Esophagus muscularis mucosa (tissue), 4 donors: ENCODE measurements around the gene ADGRD2. TPM values are rescaled to one million over a fixed set of nuclear protein-coding genes. Genes with fewer than 3 reads are reported as not detected.
A peak's percentile ranks its signal among the peaks of the same experiment; 100 is the strongest.

Experiments used
- DNase-seq: peaks from one replicate; pipeline ENCODE4 v3.0.0-alpha.2; 2017; ENCODE audit errors: extremely low spot score
- H3K27ac ChIP-seq, 4 donors: fragments of 200-600 bp; sonication (generic); replicated peaks in 1 of 4; 1 replicate in 3 of 4; 2 replicates in 1 of 4; pipeline ENCODE4 v1.5.1; 2016 to 2019; ENCODE audit warnings: mild to moderate bottlenecking in 1 of 4
- H3K27me3 ChIP-seq, 4 donors: fragments of 200-600 bp; sonication (generic); one replicate each; pipeline versions ENCODE4 v1.5.1 to v1.6.0; 2016 to 2019
- H3K36me3 ChIP-seq, 4 donors: fragments of 200-600 bp; sonication (generic); one replicate each; pipeline ENCODE4 v1.5.1; 2016 to 2019
- H3K4me1 ChIP-seq, 4 donors: fragments of 200-600 bp; sonication (generic); one replicate each; pipeline ENCODE4 v1.5.1; 2016 to 2019
- H3K4me3 ChIP-seq, 4 donors: fragments of 200-600 bp; sonication (generic); 1 replicate in 2 of 4; 2 replicates in 2 of 4; pipeline ENCODE4 v1.5.1; 2016 to 2019; ENCODE audit warnings: mild to moderate bottlenecking in 4 of 4, moderate library complexity in 1 of 4
- H3K9me3 ChIP-seq, 4 donors: fragments of 200-600 bp; sonication (generic); 1 replicate in 3 of 4; 2 replicates in 1 of 4; pipeline ENCODE4 v1.5.1; 2016 to 2019
- CTCF ChIP-seq, 3 experiments: fragments of 200-600 bp in 2 of 3; fragments of 450-650 bp in 1 of 3; sonication (generic) in 2 of 3; IDR thresholded peaks; one replicate each; pipeline ENCODE4 v1.5.1; 2017 to 2019; ENCODE audit warnings: antibody characterized with exemption in 3 of 3, mild to moderate bottlenecking in 2 of 3, moderate library complexity in 1 of 3
- EP300 ChIP-seq: sonication (generic); formaldehyde crosslinking; IDR thresholded peaks from one replicate; pipeline ENCODE4 v1.6.1; 2017; ENCODE audit warnings: antibody characterized with exemption
- POLR2A ChIP-seq: fragments of 450-650 bp; IDR thresholded peaks from one replicate; pipeline ENCODE4 v1.6.1; 2017; ENCODE audit warnings: antibody characterized with exemption, moderate library complexity, mild to moderate bottlenecking, low read depth
- POLR2AphosphoS5 ChIP-seq, 2 donors: sonication (generic); formaldehyde crosslinking; IDR thresholded peaks; one replicate each; pipeline ENCODE4 v1.6.1; 2017; ENCODE audit warnings: antibody characterized with exemption in 2 of 2
- WGBS: methylation state at CpG from one replicate; pipeline ENCODE4 v1.1.5; 2018; 5-methylcytosine and 5-hydroxymethylcytosine counted together
- intact Hi-C: fragments of 100-400 bp; cut with DNase I; formaldehyde crosslinking; loops from one replicate; pipeline ENCODE4 v1.15.1; 2023
- total RNA-seq, 4 donors: library from RNA; depleted of rRNA; stranded (reverse); fragments of >200 nt; gene quantifications; one replicate each; pipeline versions ENCODE4 v1.1.0 to v1.2.1, GENCODE V29; 2016

Gene ADGRD2
- total RNA-seq, 4 donors from 2014 or later = not detected

- Histone ChIP-seq H3K9me3 (no peaks in the 10 kb centered on the region), H3K27ac (no peak overlapping the region), H3K36me3 (no peaks in the 10 kb centered on the region), H3K4me1 (no peaks in the 10 kb centered on the region), H3K27me3 (peaks cover 0 to 9% (median 0%) of the 10 kb centered on the region in 4 donors), H3K4me3 (no peak overlapping the region)
- WGBS = 86% methylated on average over 2 of the region's 4 CpGs
- intact Hi-C loops = no loop called here
- TF ChIP-seq EP300 (no peak), POLR2A (no peak), CTCF (IDR thresholded peaks at IDR 0.05) (no peak), POLR2AphosphoS5 (IDR thresholded peaks at IDR 0.05) (no peak)
- DNase-seq = peak; percentile 57
Observed at GRCh38 chr9:124429530-124429867, 20.8 kb upstream of the ADGRD2 start.

- no peak overlapping the region for H3K27ac ChIP-seq
- intact Hi-C loops = no loop called here
- TF ChIP-seq CTCF (IDR thresholded peaks at IDR 0.05) = no peak
- TF ChIP-seq POLR2AphosphoS5 (IDR thresholded peaks at IDR 0.05) = no peak
- TF ChIP-seq EP300 = no peak
- no peak for TF ChIP-seq POLR2A
- H3K27me3 ChIP-seq = peaks cover 0 to 48% (median 0%) of the 10 kb centered on the region in 4 donors
- H3K36me3 ChIP-seq = no peaks in the 10 kb centered on the region
- H3K9me3 ChIP-seq = peaks cover 0 to 11% (median 0%) of the 10 kb centered on the region in 4 donors
- no peaks in the 10 kb centered on the region for H3K4me1 ChIP-seq
- no peak for DNase-seq
- no peak overlapping the region for H3K4me3 ChIP-seq
Observed at GRCh38 chr9:124436320-124436719, 13.9 kb upstream of the ADGRD2 start.

- no peak for DNase-seq
- H3K27me3 ChIP-seq = peaks cover 0 to 46% (median 0%) of the 10 kb centered on the region in 4 donors
- 100% methylated on average over 3 of the region's 3 CpGs for WGBS
- H3K4me3 ChIP-seq = no peak overlapping the region
- H3K36me3 ChIP-seq = no peaks in the 10 kb centered on the region
- H3K4me1 ChIP-seq = no peaks in the 10 kb centered on the region
- no peak for TF ChIP-seq CTCF (IDR thresholded peaks at IDR 0.05)
- TF ChIP-seq POLR2AphosphoS5 (IDR thresholded peaks at IDR 0.05) = no peak
- intact Hi-C loops = no loop called here
- peaks cover 0 to 11% (median 0%) of the 10 kb centered on the region in 4 donors for H3K9me3 ChIP-seq
- H3K27ac ChIP-seq = no peak overlapping the region
Observed at GRCh38 chr9:124437086-124437485, 13.2 kb upstream of the ADGRD2 start.

GRCh38 chr9:124438091-124438490 is 12.2 kb upstream of the ADGRD2 start:
- Histone ChIP-seq H3K27ac (no peak overlapping the region), H3K9me3 (peaks cover 0 to 18% (median 2%) of the 10 kb centered on the region in 4 donors), H3K4me1 (no peaks in the 10 kb centered on the region), H3K36me3 (no peaks in the 10 kb centered on the region), H3K27me3 (peaks cover 0 to 40% (median 0%) of the 10 kb centered on the region in 4 donors), H3K4me3 (no peak overlapping the region)
- TF ChIP-seq POLR2A = no peak
- intact Hi-C loops = no loop called here
- WGBS = 76% methylated on average over 9 of the region's 9 CpGs
- no peak for DNase-seq

GRCh38 chr9:124439086-124439485 is 11.2 kb upstream of the ADGRD2 start:
- intact Hi-C loops = no loop called here
- 80% methylated on average over 1 of the region's 1 CpG for WGBS
- H3K27ac ChIP-seq = no peak overlapping the region
- TF ChIP-seq EP300 (no peak), POLR2A (no peak), POLR2AphosphoS5 (IDR thresholded peaks at IDR 0.05) (no peak), CTCF (IDR thresholded peaks at IDR 0.05) (no peak)
- no peak overlapping the region for H3K4me3 ChIP-seq
- no peaks in the 10 kb centered on the region for H3K36me3 ChIP-seq
- no peak for DNase-seq
- peaks cover 0 to 40% (median 0%) of the 10 kb centered on the region in 4 donors for H3K27me3 ChIP-seq
- peaks cover 0 to 18% (median 2%) of the 10 kb centered on the region in 4 donors for H3K9me3 ChIP-seq
- no peaks in the 10 kb centered on the region for H3K4me1 ChIP-seq
